NCI-H2227 (cell line): ENCODE results near the gene SRMS.

Experiments
- DNase-seq: peaks from one replicate; lab custom pipeline; 2025; ENCODE audit not compliant: unreplicated experiment; lab: John Stamatoyannopoulos, UW

Gene SRMS

DNA sequence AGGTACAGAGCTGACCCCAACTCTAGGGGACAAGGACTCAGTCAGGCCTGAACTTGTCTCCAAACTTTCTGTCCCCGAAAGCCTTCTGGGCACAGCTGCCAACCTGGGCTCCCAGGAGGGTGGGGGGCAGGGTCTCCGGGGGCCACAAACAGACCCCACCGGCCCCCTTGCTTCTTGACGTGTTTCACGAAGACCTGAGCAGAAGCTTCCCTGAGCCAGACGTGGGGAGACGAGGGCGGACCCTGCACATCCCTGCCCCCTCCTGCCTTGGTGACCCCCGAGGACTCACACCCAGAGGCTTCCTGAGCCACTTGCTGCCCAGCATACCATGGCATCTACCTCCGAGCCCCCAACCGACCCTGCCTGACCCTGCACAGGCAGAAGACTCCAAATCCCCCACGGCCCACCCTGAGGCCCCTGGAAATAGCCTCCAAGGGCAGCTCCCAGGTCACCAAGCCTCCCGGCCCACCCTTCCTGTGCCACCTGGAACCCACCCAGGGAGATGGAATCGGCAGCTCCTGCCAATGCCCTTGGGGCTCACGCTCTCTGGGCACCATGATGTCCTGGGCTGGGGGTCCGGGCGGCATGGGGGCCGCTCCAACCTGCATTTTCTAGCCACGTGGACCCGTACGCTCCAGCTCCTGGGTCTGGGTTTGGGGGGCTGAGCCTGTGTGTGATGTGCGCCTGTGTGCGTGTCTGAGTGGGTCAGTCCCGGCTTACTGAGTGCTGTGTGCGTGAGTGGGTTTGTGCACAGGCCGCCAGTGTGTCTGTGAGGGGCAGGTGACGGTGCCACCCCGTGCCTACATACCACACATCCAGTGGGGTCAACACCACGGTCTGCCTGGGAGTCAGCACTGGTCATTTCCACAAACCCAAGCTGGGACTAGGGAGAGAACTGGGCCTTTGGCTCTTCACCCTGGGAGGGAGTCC, 7.8 kb downstream of the SRMS start:
- DNase-seq, result no peak

DNA sequence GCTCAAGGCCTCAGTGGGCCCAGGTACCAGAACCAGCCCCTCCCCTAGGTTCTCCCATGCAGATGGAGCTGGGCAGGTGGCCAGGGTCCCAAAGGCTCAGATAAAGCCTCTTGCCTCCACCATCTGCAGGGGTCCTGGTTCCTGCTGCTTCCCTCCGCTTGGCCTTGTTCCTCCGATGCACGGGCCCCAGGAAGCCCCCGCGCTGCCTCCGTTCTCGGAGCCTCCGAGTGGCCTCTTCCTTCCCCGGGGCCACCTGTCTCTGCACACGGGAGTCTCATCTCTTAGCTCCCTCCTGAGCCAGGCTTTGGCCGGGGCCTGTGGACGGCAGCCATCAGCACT, 8.5 kb downstream of the SRMS start:
- no peak for DNase-seq

DNA sequence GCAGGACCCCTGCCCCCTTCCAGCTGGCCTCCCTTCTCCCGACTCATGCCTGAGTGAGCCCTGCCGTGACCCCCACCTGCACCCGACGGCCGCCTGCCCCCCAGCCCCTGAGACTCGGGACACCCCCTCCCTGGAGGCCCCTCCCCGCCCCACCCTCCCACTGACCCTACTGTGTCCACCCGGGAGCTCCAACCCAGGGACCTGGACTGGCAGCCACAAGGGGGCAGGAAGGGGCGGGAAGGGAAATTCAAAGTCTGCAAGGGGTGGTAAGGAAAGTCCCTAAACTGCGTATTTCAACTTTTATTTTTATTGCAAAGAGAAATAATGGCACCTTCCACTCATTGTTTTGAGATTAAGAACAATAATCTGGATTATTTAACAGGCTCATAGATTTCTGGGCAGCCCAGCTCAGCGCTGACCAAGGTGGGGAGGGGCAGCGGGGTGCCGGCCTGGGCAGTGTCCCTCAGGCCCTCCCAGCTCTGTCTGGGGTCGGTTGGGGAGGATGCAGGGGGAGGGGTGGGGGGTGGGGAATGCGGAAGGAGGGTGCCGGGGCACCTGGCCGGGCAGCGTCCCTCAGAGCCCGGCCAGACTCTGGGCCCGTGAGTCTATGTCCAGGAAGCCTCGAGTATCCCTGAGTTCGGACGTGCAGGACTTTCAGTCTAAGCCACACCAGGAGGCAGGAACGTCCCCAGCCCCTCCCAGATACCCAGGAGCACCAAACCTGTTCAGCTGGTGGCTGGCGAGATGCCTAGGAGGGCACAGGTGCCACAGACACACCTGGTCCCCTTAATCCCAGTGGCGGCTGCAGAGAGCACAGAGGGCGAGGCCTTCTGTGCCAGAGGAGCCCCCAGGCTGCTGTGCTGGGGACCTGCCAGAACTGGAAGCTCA, 9.1 kb downstream of the SRMS start:
- no peak for DNase-seq

DNA sequence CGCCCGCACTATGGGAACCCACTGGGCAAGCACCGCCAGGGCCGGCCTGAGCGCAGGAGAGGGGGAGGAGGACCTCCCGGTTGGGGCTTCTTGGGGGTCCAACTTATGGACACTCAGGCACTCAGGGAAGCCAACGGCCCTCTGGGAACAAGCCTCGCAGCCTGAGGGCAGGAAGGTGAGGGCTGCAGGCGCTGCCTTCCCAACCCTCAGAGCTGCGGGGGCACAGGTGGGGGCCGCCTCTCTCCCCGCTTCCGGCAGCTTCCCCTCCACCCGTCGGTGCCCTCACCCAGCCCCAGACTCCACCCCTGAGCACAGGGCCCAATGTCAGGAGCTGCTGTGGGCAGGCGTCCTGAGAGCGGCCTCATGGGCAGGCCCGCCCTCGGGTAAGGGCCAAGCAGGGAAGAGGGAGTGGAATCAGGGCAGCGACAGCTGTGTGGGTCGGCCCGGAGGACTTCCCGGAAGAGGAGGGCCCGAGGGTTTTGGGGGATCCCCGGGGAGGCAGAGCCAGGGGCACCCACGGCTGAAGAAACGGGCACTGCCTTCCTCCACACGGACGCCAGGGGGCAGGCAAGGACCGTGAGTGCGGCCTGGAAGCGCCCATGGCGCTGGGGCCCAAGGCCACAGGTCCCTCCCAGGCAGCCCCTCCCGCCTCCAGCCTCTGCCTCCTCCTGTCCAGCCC, 9.9 kb downstream of the SRMS start:
- peak; percentile 87 for DNase-seq

- no peak for DNase-seq
Measured at GRCh38 chr20:63536997-63537524, 10.5 kb downstream of the SRMS start, which contains the start of gene PTK6. PTK6 (minus strand) TSS chr20:63537376; CDS start chr20:63537314, 62 bp downstream.

DNA sequence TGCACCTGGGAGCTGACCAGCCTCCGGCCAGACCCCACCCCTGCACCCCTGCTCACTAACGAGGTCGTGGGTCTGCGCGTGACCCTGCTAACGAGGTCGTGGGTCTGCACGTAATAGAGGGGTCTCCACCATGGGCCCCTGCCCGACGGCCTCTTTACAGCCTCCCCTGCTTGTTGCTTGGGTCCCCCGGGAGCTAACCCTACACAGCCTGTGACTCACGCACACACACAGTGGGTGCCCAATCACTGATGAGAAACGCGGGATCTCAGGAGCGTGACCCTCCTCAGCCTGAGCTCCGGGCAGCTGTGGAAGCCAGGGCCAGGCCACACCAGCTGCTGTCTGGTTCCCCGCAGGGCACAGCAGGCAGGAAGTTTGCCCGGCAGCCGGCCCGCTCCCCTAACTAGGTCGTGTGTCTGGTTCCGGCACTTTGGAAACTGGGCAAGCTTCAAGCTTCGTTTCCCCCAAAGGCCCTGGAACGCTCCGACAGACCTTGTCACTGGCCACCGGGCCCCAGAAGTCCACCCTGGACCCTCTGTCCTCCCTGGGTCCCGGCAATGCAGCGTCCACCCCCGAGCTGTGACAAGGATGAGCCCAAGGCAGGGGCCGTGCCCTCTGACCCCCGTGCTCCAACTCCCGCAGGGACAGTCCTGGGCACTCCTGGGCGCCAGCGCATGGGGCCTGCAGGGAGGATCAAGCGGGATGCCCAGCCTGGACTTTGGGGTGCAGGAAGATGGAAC, 11.1 kb downstream of the SRMS start:
- DNase-seq, result no peak

- peak; percentile 31 for DNase-seq
Measured at GRCh38 chr20:63534831-63535651, 12.5 kb downstream of the SRMS start.

- no peak for DNase-seq
Measured at GRCh38 chr20:63534427-63534830, 13.1 kb downstream of the SRMS start.

GRCh38 chr20:63533871-63534393, 13.6 kb downstream of the SRMS start:
- DNase-seq, result no peak

DNA sequence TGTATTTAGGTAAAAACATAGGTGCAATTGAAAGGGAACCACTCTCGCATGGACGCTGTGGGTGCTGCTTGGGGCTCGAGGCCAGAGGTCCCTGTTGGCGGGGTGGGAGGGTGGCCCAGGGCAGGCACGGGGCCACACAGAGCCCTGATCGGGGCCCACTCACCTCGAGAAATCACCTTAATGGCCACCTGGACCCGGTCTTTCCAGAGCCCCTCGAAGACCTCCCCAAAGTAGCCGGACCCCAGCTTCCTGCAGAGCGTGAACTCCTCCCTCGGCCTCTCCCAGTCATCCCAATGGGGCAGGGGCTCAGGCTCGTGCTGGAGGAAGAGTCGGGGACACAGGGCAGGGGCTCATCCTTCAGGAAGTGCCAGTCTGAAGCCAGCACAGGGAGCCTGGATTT, 14.2 kb downstream of the SRMS start:
- DNase-seq, result no peak

- DNase-seq, result no peak
Measured at GRCh38 chr20:63532449-63532971, 15.0 kb downstream of the SRMS start.

DNA sequence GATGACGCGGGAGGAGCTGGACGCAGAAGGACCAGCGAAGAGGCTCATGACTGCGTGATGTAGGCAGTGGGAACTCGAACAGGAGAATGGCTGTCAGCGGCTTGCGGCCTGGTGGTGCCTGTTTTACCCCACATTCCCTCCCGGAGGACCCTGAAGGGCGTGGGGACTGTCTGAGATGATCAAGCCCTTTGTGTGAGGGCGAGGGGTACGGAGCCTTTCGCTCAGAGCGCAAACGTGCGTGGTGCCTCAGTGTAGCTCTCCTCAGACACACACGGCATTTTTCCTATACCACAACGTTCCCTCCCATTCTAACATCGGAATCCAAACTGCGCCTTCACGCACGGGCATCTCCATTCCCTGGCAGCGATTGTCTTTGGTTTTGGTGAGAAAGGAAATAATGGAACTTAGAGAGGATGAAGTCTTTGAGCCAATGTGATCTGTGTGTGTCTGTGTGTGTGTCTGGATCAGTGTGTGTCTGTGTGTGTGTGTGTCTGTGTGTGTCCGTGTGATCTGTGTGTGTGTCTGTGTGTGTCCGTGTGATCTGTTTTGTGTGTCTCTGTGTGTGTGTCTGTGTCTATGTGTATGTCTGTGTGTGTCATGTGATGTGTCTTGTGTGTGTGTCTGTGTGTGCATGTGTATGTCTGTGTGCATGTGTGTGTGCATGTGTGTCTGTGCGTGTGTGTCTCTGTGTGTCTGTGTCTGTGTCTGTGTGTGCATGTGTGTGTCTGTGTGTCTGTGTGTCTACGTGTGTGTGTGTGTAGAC, 15.7 kb downstream of the SRMS start:
- DNase-seq, result no peak

- no peak for DNase-seq
Measured at GRCh38 chr20:63530788-63531160, 16.8 kb downstream of the SRMS start.

DNA sequence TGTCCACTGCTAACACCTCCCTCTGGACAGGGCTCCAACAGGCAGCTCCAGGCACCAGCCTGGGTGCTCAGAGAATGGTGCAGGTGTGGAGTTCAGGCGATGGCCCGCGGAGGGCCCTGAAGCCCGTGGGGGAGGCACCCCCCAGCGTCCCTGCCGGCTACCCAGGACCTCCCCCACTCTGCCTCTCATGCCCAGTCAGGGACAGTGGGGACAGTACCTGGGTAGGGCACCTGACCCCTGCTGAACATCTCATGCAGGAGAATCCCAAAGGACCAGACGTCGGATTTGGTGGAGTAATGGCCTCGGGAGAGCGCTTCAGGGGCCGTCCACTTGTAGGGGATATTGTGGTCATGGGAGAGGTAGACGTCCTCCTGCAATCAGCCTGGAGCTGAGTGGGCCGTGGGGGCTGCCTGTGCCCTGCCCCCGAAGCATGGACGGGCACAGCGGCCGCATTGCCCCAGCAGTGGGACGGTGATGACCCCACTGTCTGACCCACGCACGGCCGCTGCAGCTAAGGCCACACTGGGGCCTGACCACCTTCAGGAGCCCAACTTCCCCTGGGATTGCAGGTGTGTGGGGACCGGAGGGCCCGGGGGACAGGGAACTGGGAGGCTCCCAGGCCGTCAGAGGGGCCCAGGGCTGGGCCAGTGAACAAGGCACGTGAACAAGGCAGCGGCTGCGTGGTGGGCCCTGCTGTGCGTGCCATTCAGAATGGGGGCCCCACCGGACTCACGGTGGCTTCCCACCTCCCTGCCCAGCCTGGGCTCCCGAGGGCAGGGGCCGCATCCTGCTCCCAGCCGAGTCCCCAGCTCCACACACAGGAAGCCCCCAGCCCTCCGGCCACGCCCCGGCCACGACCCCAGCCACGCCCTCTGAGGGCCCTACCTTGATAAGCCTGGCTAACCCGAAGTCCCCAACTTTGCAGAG, 17.4 kb downstream of the SRMS start:
- DNase-seq, result no peak

- no peak for DNase-seq
Measured at GRCh38 chr20:63529180-63529860, 18.2 kb downstream of the SRMS start.

GRCh38 chr20:63527184-63527583, 20.4 kb downstream of the SRMS start:
- no peak for DNase-seq

DNA sequence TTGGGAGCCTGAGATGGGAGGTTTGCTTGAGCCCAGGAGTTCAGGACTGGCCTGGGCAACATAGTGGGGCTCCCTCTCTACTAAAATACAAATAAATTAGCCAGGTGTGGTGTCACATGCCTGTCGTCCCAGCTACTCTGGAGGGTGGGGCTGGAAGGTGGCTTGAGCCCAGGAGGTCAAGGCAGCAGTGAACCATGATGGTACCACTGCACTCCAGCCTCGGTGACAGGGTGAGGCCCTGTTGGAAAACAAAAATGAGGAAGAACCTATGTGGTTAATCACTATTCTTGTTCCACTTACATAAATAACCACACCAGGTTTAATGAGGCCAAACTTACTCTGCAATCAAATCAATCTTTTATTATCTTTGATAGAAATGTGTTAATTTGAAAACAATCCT, 21.6 kb downstream of the SRMS start:
- DNase-seq, result no peak
